SK-N-SH treated with all-trans-retinoic acid at 6 μM for 48 hours (cell line): ENCODE measurements around the gene DNAJC22.

Experiments used
- GLIS3 ChIP-seq: fragments of 250-450 bp; sonication (Bioruptor Pico); IDR thresholded peaks from 2 replicates; pipeline ENCODE4 v1.5.0; 2020; ENCODE audit warnings: mild to moderate bottlenecking, moderate library complexity
- PATZ1 ChIP-seq: fragments of 250-450 bp; sonication (Bioruptor Pico); IDR thresholded peaks from 2 replicates; pipeline ENCODE4 v1.8.0; 2020; ENCODE audit warnings: mild to moderate bottlenecking, moderate library complexity, borderline replicate concordance
- PPARA ChIP-seq: fragments of 250-450 bp; sonication (Bioruptor Pico); IDR thresholded peaks from 2 replicates; pipeline ENCODE4 v1.5.0; 2020; ENCODE audit warnings: mild to moderate bottlenecking, borderline replicate concordance
- RARB ChIP-seq: fragments of 250-450 bp; sonication (Bioruptor Pico); IDR thresholded peaks from 2 replicates; pipeline ENCODE4 v1.8.0; 2021; ENCODE audit warnings: mild to moderate bottlenecking, moderate library complexity
- SNAI2 ChIP-seq: fragments of 250-450 bp; sonication (Bioruptor Pico); IDR thresholded peaks from 2 replicates; pipeline ENCODE4 v1.5.0; 2020; ENCODE audit warnings: mild to moderate bottlenecking, moderate library complexity
- TCF4 ChIP-seq: fragments of 250-450 bp; sonication (Bioruptor Pico); IDR thresholded peaks from 2 replicates; pipeline ENCODE4 v1.8.0; 2021; ENCODE audit warnings: mild to moderate bottlenecking, moderate library complexity, borderline replicate concordance
- TOX ChIP-seq: fragments of 250-450 bp; sonication (Bioruptor Pico); IDR thresholded peaks from 2 replicates; pipeline ENCODE4 v1.8.0; 2021; ENCODE audit warnings: mild to moderate bottlenecking, moderate library complexity, borderline replicate concordance
- ZFP3 ChIP-seq: fragments of 250-450 bp; sonication (Bioruptor Pico); IDR thresholded peaks from 2 replicates; pipeline ENCODE4 v1.5.0; 2020; ENCODE audit warnings: mild to moderate bottlenecking, moderate library complexity
- ZNF70 ChIP-seq: fragments of 450-650 bp; formaldehyde crosslinking; IDR thresholded peaks from 2 replicates; pipeline ENCODE4 v1.5.0; 2020; ENCODE audit warnings: mild to moderate bottlenecking, moderate library complexity
- ZNF8 ChIP-seq: fragments of 450-650 bp; formaldehyde crosslinking; IDR thresholded peaks from 2 replicates; pipeline ENCODE4 v1.5.0; 2020; ENCODE audit warnings: mild to moderate bottlenecking, moderate library complexity
- TF ChIP-seq, protein P1 (sequence below): fragments of 250-450 bp; sonication (Bioruptor Pico); IDR thresholded peaks from 2 replicates; pipeline ENCODE4 v1.5.1; 2021; ENCODE audit warnings: mild to moderate bottlenecking, moderate library complexity

DNA sequence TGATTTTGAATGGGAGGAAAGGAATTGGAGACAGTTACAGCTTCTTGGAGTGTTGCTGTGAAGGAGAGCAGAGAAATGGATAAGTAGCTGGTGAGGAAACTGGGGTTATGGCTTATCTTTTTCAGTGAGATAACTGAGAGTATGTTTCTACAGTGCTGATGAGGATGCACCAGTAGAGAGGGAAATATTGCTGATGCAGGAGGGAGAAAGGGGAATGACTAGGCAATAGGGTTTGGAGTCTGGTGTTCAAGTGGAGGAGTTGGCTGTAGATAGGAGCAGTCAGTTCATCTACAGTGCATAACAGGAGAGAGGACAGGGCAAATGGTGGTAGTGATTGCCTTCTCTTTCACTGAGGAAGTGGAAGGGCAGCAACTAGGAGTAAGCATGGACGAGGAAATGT is 53.6 kb downstream of the DNAJC22 start:
- TF ChIP-seq TOX (CRISPR knock-in tag) (no peak), ZNF8 (no peak), RARB (no peak), PATZ1 (CRISPR knock-in tag) (no peak), SNAI2 (no peak), GLIS3 (CRISPR knock-in tag) (no peak), ZNF70 (CRISPR knock-in tag) (no peak), ZFP3 (CRISPR knock-in tag) (no peak), TCF4 (no peak), PPARA (no peak)
- TF ChIP-seq, protein P1, sequence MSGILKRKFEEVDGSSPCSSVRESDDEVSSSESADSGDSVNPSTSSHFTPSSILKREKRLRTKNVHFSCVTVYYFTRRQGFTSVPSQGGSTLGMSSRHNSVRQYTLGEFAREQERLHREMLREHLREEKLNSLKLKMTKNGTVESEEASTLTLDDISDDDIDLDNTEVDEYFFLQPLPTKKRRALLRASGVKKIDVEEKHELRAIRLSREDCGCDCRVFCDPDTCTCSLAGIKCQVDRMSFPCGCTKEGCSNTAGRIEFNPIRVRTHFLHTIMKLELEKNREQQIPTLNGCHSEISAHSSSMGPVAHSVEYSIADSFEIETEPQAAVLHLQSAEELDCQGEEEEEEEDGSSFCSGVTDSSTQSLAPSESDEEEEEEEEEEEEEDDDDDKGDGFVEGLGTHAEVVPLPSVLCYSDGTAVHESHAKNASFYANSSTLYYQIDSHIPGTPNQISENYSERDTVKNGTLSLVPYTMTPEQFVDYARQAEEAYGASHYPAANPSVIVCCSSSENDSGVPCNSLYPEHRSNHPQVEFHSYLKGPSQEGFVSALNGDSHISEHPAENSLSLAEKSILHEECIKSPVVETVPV (CRISPR knock-in tag), result no peak
